ENCODE data around the gene NBEA. TPM values are rescaled to one million over a fixed set of nuclear protein-coding genes. Genes with fewer than 3 reads are reported as not detected.

The NBEA gene
- total RNA-seq, 1 experiment from 2014 or later, result 4.1 TPM

- CTCF ChIA-PET, result no interaction called here
Observed at GRCh38 chr13:35496761-35497386, 554.8 kb downstream of the NBEA start.

More at GRCh38 chr13:35496761-35497386, 554.8 kb downstream of the NBEA start:
- TF ChIP-seq SIN3A (IDR thresholded peaks at IDR 0.05; ENCODE audit: low read depth) (no peak), SP1 (IDR thresholded peaks at IDR 0.05; ENCODE audit: low read depth) (no peak), POLR2A (IDR thresholded peaks at IDR 0.05; ENCODE audit: borderline replicate concordance, extremely low read depth, insufficient read depth, insufficient read length) (no peak), EZH2 (IDR thresholded peaks at IDR 0.05) (no peak), TCF7L2 (IDR thresholded peaks at IDR 0.05; ENCODE audit: borderline replicate concordance, extremely low read depth, insufficient read depth, insufficient read length) (no peak), EGR1 (IDR thresholded peaks at IDR 0.05; ENCODE audit: low read depth) (no peak), SRF (IDR thresholded peaks at IDR 0.05; ENCODE audit: low read depth) (no peak), CEBPB (IDR thresholded peaks at IDR 0.05; ENCODE audit: low read depth) (no peak), CTCF (IDR thresholded peaks at IDR 0.05 in 2 of 3, conservative IDR thresholded peaks at IDR 0.05 in 1 of 3; ENCODE audit: borderline replicate concordance in 1 of 3, insufficient read depth in 1 of 3, low read depth in 2 of 3, low read length in 2 of 3) (no peak), ZNF274 (IDR thresholded peaks at IDR 0.05; ENCODE audit: low read depth, low read length) (no peak), CBX3 (IDR thresholded peaks at IDR 0.05; ENCODE audit: low read depth) (no peak), ELF1 (IDR thresholded peaks at IDR 0.05; ENCODE audit: borderline replicate concordance, low read depth) (no peak), REST (IDR thresholded peaks at IDR 0.05; ENCODE audit: low read depth) (no peak), ZFX (IDR thresholded peaks at IDR 0.05) (no peak), POLR2AphosphoS5 (IDR thresholded peaks at IDR 0.05; ENCODE audit: low read depth, low read length) (no peak)
- TF ChIP-seq, protein P1, sequence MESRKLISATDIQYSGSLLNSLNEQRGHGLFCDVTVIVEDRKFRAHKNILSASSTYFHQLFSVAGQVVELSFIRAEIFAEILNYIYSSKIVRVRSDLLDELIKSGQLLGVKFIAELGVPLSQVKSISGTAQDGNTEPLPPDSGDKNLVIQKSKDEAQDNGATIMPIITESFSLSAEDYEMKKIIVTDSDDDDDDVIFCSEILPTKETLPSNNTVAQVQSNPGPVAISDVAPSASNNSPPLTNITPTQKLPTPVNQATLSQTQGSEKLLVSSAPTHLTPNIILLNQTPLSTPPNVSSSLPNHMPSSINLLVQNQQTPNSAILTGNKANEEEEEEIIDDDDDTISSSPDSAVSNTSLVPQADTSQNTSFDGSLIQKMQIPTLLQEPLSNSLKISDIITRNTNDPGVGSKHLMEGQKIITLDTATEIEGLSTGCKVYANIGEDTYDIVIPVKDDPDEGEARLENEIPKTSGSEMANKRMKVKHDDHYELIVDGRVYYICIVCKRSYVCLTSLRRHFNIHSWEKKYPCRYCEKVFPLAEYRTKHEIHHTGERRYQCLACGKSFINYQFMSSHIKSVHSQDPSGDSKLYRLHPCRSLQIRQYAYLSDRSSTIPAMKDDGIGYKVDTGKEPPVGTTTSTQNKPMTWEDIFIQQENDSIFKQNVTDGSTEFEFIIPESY (IDR thresholded peaks at IDR 0.05; ENCODE audit: extremely low read depth, insufficient replicate concordance, low read length), result no peak
- TF ChIP-seq, protein P2, sequence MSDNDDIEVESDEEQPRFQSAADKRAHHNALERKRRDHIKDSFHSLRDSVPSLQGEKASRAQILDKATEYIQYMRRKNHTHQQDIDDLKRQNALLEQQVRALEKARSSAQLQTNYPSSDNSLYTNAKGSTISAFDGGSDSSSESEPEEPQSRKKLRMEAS (IDR thresholded peaks at IDR 0.05), result no peak
- Histone ChIP-seq H3K27me3 (ENCODE audit: insufficient read depth, low read length) (no peaks in the 10 kb centered on the region), H3K4me2 (ENCODE audit: low read length) (no peak overlapping the region), H3K4me3 (replicated peaks in 1 of 2; ENCODE audit: low read depth in 1 of 2, low read length in 2 of 2) (no peak overlapping the region), H3K36me3 (ENCODE audit: control insufficient read depth in 1 of 2, insufficient read depth in 2 of 2, low read length in 2 of 2) (no peaks in the 10 kb centered on the region), H4K20me1 (ENCODE audit: insufficient read depth) (no peaks in the 10 kb centered on the region), H3K9me3 (ENCODE audit: control insufficient read depth in 1 of 2, insufficient read depth in 1 of 2, low read depth in 1 of 2, low read length in 2 of 2) (no peaks in the 10 kb centered on the region), H3K9me2 (ENCODE audit: insufficient read depth) (no peaks in the 10 kb centered on the region), H3K9ac (ENCODE audit: low read length) (no peak overlapping the region), H2AFZ (ENCODE audit: low read depth, low read length, poor library complexity, severe bottlenecking) (no peak overlapping the region), H3K79me2 (ENCODE audit: insufficient read depth, low read length) (no peaks in the 10 kb centered on the region), H3K27ac (ENCODE audit: low read depth, low read length) (no peak overlapping the region), H3K4me1 (ENCODE audit: control insufficient read depth in 1 of 2, insufficient read depth in 2 of 2, low read length in 2 of 2) (no peaks in the 10 kb centered on the region)
- BruUV-seq (replicated peaks), result no TSS peak
- ChIA-PET POLR2A (no interaction called here), RAD21 (ENCODE audit: low non-redundant PET in 1 of 2, low total read pairs in 2 of 2, uncharacterized antibody in 2 of 2, unreplicated experiment in 2 of 2) (no interaction called here)
- intact Hi-C loops (cut with micrococcal nuclease), result no loop called here
- ATAC-seq, result no peak
- DNase-seq (ENCODE audit: low read depth, low spot score), result no peak
